HS-27A (cell line): ENCODE measurements around the gene LYL1.

Experiments used
- DNase-seq: peaks from one replicate; pipeline ENCODE4 v3.0.0-alpha.2; 2012; ENCODE audit warnings: low read depth, missing footprints

Gene LYL1

DNA sequence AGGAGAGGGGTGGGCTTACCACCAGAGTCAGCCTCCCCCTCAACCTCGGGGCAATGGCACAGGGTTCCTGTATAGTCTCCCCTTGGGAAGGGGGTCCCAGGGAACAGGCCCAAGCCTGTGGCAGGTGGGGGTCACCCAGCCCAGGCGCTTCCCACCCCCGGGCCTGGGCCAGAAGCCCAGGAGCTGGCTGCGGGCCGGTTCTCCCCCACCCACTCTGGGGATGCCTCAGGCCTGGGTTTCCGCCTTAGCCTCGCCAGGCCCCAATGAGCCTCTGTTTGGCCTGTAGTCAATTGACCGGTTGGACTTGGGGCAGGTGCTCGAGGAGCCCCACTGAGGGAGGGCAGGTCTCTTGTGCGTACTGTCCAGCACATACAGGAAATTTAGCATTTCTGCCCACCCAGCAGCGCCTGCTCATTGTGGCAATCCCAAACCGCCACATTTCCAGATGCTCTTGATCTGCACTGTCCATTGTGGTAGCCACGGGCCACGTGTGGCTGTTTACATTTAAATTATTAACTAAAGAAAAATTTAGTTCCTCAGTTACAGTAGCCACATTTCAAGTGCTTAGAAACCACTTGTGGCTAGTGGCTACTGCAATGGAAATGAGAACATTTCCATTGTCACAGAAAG, 9.9 kb downstream of the LYL1 start:
- no peak for DNase-seq

GRCh38 chr19:13092158-13092543, 10.5 kb downstream of the LYL1 start:
- no peak for DNase-seq

- DNase-seq = no peak
Observed at GRCh38 chr19:13091400-13092157, 11.1 kb downstream of the LYL1 start.

DNA sequence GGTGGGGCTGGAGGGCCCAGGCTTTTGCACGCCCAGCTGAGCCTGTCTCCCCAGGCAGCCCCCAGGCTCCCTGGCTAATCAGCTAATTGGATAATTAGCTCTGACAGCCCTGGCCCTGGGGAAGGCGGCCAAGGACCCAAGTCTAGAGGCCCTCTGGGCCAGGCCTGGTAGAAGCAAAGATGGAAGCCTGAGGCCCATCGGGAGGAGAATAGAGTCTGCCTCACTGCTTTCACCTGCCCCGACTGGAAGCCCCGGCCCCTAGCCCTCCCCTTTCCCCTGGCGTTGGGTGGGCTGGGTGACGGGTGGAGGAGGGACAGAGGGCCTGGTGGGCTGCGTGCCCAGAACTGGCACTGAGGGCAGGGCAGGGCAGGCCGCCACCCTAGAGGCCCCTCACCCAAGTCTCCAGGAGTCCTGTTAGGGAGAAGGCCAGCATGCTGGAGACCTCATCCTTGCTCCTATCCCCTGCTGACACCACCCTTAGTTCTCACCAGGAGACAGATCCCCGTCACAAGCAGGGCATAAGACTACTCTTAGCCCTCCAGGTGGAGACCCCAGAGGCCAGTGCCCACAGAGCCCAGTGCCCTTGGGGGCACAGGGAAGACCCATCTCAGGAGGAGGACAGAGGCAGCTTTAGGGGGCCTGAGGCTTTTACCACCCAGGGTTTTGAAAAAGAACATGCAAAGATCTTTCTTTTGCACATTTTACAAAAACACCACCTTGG, 12.0 kb downstream of the LYL1 start:
- DNase-seq = no peak

DNA sequence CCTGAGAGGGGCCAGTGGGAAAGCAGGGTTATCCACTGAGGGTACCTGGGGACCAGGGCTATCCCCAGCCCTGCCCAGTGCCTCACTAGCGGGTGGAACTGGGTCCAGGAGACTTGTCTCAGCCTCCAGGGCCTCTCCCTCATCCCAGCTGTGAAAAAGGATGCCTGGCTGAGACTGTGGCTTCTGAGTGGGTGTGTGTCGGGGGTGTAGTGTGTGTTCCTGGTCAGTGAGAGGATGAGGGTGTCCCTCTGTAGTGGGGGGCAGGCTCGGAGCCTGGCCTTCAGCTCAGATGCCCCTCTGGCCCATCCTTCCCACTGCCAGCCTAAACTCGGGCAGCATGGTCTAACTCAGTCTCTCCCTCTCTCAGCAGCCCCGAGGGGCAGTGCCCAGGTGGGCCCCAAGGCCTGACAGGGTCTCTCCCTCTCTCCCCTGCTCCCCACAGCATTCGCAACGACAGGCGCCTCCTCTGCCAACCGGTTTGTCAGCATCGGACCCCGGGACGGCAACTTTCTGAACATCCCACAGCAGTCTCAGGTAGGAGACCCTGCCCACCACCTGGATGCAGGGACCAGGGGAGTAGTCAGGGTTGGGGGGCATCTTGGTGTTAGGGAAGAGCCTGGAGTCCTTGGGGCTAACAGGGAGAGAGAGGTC, 12.7 kb downstream of the LYL1 start:
- DNase-seq = no peak

DNA sequence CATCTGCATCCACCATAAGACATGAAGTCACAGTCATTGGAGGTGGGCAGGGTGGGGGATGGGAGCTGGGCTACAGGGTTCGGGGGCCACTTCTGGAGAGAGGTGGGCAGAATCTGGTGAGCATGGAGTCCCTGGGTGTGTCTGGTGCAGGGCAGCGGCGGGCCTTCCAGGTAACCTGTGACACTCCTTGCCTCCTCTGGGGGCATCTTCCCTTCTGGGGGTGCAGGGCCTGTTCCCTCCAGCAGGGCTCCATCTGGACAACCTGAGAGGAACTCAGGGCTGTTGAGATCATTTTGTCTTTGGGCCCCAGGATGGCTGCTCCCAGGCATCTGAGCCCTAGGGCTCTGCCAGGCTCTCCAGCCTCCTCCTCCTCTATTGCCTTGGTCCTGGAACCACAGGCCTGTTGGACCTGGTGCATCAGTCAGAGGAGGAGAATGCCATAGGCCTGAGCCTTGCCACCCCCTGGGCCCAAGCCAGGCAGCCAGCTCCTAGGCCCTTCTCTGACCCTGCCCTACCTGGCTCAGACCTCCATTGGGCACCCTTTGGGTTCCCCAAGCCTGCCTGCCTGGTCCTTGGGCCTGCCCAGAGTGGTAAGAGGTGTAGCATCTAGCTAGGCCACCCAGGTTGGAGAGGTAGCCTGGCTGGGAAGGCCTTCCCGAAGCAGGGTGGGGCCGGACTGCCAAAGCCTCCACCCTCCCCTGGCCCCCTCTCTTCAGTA, 13.4 kb downstream of the LYL1 start:
- no peak for DNase-seq

DNA sequence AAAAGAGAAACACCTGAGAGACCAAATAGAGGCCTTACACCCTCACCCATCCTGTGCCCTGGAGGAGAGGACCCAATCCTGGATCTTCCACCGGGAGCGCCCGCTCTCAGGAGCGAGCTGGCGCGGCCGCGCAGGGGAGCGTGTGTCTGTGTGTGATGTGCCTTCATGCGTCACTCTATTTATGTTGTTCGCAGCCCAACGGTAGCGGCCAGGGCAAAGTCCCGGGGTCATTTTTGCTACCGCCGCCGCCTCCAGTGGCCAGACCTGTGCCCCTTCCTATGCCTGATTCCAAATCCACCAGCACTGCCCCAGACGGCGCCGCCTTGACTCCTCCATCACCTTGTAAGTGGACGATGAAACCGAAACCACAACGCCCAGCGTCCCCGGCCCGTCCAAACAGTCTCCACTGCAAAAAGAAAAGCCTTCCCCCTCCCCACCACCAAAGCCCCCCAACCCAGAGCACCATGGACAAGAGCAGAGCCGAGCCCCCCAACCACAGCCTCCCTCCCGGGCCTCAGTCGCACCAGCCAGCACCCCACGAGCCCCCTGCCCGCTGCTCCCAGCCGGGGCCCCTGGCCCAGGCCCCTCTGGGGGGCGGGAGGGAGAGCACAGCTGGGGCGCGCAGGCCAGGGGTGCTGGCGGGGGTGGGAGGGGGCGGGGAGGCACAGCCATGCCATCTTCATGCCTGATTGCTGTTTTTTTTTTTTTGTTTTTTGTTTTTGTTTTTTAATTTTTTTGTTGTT, 14.7 kb downstream of the LYL1 start:
- DNase-seq = no peak

DNA sequence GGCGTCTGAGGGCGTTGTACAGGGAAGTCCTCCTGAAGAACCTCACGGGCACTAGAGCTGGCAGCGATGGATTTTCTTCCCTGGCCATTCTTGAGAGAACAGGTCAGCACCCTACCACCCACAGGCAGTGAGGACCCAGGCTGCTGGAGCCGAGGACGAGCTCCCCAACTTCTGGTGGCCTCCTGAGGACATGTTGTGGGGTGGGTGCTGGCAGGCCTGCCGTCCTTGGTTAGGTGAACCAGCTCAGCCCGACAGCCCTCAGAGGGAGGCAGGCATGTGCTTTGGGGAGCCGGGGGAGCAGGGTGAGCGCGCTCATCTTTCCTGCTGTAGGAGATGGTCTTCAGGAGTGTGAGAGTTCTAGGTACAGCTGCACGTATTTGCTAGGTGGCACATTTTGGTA, 15.4 kb downstream of the LYL1 start:
- no peak for DNase-seq

DNA sequence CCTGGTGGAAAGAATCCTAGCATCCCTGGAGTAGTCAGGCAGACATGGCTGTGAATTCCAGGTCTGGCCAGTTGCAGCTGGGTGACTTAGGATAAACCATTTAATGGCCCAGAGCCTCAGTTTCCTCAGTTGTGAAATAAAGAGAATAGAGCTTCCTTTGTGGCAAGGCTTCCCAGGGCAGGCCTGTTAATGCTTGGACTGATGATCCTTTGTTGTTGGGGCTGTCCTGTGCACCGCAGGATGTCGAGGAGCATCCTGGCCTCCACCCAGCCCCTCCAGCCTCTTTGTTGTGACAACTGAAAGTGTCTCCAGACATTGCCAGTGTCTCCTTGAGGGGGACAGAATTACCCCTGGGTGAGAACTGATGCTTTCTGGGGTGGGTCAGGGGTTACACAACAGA, 16.3 kb downstream of the LYL1 start:
- DNase-seq = no peak

DNA sequence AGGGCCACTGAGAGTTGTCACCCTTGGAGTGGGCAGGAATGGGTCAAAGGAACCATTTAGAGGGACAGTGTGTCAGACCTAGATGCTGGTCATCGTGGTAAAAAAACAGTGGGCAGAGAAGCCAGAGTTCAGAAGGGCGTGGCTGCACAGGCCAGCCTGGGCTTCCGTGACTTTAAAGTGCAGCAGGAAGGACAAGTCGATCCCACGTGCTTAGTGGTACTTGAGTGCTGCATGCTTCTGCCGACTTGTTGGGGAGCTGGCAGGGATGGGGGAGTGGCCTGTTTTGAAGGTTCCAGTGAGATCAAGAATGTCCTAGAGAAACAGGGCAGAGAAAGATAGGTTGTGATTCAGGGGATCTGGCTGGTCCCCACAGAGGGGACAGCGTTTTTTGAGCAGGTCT, 17.0 kb downstream of the LYL1 start:
- no peak for DNase-seq

DNA sequence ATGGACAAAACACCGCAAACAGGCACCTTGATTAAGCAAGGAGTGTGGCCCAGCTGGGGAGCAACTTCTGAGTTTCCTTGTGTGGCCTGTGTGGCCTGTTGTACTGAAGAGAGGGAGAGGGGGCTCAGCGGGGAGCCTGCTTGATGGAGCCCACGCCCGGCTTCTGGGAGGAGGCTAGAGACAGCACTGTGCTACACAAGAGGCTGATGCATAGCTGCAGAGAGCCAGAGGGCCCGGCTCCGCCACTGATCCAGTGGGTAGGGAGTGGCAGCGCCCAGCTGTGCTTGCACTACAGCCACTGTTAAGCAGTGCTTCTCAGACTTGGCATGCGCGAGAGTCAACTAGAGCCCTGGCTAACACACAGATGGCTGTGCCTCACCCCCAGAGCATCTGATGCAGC, 19.0 kb downstream of the LYL1 start:
- no peak for DNase-seq

DNA sequence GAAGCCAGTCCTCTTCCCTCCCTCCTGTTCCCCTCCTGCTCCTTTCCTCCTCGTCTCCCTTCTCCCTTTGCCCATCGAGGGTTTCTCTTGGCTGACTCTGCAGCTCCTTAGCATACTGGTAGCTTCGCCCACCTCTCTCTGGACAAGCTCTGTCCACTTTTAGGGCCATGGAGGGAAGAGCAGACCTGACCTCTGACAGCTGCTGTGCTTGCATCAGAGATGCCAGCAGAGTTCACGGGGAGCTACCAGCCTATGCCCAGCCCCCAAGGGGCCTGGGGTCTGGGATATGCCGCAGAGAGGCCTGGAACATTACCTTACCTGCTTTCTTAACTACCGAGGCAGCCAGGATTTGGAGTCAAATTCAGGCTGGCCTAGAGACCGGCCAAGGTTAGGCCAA, 19.7 kb downstream of the LYL1 start:
- DNase-seq = no peak

GRCh38 chr19:13082192-13083007, 20.3 kb downstream of the LYL1 start:
- DNase-seq = no peak

- no peak for DNase-seq
Observed at GRCh38 chr19:13079542-13079986, 23.1 kb downstream of the LYL1 start.

GRCh38 chr19:13078897-13079541, 23.6 kb downstream of the LYL1 start:
- no peak for DNase-seq

GRCh38 chr19:13078381-13078780, 24.3 kb downstream of the LYL1 start:
- no peak for DNase-seq

DNA sequence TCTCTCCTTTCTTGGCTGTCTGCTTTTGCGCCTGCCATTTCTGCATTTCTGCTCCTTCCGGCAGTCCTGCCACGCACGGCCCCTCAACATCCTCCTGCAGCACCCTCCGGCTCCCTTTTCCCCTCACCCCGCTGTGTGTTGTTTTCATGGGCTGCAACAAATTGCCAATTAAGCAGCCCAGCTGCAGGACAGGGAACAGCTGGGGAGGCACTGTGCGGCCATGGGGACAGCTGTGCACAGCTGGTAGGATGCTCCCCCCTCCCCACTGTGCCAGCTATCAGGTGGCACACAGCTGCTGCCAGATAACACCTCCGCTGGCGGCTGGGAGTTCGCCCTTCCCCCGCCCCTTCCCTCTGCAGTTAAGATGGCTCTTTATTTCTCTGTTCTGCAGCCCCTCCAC, 25.4 kb downstream of the LYL1 start:
- DNase-seq = no peak

DNA sequence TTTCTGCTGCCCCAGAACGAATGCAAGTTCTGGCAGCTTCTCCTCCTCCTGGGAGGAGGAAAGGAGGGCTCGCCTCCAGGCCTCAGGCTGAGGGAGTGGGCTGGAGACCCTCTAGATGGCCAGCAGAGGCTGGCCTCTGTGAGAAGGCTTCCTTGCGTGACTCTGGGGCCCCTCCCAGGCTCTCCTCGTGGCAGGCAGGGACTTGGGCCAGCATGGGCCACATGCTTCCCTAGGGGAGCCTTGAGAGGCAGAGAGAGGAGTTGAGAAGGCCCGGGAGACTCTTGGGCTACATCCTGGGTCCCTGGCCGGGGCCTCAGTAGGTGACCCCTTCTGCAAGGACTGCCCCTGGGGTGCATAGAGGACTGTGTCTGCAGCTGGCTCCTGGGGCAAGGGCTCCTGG, 25.9 kb downstream of the LYL1 start:
- DNase-seq = no peak

- no peak for DNase-seq
Observed at GRCh38 chr19:13076320-13076719, 26.3 kb downstream of the LYL1 start.

DNA sequence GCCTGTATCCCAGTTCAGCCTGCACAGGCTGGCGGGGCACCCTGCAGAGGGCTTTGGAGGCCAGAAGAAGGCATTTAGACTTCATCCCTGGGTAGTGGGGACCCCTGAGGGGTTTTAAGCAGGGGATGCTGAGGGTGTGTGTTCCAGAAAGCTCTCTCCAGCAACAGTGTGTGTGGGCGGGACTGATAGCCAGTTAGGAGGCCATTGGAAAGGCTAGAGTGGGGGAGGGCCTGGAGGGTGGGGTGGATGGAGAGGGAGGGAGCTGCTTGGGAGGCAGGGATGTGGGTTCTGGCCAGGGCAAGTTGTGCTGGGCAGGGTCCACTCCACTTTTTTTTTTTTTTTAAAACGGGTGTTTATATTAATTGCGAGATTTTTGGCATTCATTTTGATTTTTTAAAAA, 28.3 kb downstream of the LYL1 start:
- no peak for DNase-seq
